GM21825 (cell line): Measurements from ENCODE around the gene RBM14.
"Not testable (repeated sequence)": the region's sequence is repeated elsewhere in the genome, so short reads cannot be mapped to it uniquely, and the experiment has no call there.

Experiments used
- ATAC-seq: cut with Tn5 transposase; IDR thresholded peaks from one replicate; pipeline ENCODE4 v1.9.1; 2021; ENCODE audit warnings: mild to moderate bottlenecking, moderate library complexity; ENCODE audit not compliant: unreplicated experiment

Gene RBM14

DNA sequence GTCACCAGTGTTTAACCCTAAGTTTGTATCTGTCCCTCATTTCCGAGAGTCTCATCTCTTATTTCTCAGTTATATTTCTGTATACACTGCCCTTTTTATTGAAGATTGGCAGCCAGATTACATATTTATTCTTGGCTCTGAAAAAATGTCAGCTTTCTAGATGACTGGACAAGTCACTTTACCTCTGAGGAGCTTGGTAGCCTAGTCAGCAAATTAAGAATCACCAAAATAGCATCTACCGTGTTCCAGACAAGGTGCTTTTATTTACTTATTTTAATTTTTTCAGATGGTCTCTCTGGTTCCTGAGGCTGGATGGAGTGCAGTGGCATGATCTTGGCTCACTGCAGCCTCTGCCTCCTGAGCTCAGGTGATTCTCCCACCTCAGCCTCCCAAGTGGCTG, 16.5 kb downstream of the RBM14 start:
- ATAC-seq, result no peak

DNA sequence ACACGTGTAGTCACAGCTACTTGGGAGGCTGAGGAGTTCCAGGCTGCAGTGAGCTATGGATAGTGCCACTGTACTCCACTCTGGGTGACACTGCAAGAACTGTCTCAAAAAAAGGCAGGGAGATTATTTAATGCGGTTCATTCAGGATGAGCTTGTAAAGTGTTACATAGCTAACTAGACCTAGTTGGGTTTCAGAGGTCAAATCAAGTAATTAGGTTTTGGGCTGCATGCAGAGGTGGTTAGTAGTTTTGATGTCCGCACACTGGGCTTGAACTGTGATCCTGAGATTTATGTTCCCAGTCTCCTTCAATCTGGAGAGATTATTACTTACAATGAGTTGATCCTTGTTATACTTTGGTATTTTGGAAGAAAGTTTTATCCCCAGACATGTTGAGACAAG, 20.0 kb downstream of the RBM14 start:
- no peak for ATAC-seq

DNA sequence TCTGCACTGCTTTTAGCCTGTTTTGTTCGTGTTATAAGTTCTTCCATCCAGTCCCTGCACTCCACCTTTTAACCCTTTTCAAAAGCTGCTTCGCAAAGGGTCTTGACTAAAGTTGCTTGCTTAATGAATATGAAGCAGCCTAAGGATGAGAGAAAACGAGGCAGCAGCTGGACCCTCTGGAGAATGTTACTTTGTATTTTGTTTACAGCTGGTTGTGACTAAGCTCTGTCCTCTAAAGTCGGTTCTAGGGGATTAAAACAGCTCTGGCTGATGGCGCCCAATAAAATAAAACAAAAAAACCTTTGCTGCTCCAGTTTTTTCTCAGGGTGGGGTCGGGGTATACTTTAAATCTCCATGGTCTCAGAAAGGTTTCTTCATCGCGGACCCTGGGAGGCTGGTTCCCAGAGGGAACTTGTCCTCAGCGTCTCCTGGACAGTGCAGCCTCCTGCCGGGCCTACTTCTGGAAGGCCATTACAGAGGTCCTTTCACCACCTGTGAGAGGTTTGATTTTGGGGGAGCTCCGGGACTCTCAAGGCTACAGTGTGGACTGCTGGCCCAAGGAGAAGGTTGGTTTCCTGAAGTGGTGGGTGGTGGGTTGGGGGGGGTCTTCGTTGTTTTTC, 21.2 kb downstream of the RBM14 start:
- ATAC-seq, result no peak

DNA sequence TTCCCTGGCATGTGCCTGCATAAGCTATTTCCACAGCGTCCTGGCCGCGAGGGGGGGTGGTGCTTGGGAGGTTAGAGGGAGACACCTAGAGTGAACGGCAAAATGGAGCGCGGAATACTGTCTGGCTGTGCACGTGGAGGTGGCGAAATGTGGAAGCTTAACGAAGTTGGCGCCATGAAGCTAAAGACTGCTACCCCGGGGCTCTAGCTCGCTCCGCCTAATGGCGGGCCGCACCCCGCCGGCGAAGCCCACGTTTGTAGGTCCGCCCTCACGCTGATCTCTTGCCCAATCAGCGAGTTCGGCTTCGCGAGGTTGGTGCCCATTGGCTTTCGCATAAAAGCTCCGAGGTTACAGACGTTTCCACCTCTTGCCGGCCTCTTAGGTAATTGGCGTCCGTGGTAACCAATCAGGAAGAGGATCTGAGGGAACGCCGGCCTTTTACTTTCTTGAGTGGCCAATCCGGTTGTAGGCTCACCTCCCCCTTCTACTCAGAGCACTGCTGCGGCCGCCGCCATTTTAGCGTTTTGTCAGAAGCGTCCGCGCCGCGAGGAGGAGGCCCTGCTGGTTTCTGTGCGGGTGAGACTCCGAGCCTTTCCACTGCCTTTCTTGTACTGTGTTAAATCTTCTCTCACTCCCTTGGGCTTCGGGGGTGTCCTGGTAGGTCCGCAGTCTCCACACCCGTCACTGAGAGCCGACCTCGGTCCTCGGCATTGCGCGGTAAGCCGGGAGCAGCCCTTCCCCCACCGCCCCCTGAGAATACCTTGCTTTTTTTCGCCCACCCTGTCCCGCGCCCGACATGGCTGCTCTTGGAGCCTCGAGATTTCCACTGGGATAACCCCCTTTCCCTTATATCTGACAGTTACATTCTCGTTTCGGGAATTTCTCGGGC, 22.0 kb downstream of the RBM14 start, which contains the start of gene RBM4:
Gene RBM4, plus strand, starts transcription at position 527 of the 889 bp plus-strand sequence. CDS start 1,009 bp downstream, outside the sequence.
- ATAC-seq, result peak; percentile 91

DNA sequence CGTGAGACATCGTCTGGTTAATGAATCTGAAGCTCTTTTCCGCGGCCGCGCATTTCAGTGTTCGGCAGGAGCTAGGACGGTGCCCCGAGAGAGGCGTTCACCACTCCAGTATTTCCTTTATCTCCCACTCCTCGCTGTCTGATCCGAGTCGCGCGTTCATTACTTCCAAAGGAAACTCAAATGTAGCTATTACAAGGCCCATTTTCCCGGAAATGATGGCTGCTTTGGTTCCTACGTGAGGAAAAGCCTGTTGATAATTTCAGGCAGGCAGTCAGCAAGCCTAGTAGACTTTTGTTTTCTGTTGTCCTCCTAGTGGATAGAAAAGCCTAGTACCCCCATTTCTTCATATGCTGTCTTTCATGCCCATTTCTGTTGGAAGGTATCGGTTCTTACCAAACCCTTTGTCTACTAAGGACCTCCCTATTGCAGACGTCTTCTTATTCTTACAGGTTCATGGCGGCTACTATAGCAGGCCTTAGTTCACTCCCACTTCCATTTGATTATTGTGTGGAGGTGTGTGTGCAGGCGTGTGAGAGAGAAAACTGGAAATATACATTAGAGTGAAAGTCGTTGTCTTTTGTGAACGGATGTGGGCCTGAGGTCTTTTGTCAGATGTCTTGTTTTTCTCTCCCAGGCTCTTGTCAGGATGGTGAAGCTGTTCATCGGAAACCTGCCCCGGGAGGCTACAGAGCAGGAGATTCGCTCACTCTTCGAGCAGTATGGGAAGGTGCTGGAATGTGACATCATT, 22.8 kb downstream of the RBM14 start:
- ATAC-seq, result no peak

DNA sequence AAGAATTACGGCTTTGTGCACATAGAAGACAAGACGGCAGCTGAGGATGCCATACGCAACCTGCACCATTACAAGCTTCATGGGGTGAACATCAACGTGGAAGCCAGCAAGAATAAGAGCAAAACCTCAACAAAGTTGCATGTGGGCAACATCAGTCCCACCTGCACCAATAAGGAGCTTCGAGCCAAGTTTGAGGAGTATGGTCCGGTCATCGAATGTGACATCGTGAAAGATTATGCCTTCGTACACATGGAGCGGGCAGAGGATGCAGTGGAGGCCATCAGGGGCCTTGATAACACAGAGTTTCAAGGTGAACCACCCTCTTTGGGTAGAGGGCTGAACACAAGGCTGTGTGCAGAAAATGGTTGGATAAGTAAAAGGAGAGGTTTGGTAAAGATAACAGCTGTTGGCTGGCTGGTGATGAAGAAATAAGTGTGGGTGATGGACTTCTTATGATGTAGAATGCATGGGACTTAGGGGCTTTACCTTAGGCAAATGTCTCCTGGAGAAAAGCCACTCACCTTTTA, 23.4 kb downstream of the RBM14 start:
- not testable (repeated sequence) for ATAC-seq

DNA sequence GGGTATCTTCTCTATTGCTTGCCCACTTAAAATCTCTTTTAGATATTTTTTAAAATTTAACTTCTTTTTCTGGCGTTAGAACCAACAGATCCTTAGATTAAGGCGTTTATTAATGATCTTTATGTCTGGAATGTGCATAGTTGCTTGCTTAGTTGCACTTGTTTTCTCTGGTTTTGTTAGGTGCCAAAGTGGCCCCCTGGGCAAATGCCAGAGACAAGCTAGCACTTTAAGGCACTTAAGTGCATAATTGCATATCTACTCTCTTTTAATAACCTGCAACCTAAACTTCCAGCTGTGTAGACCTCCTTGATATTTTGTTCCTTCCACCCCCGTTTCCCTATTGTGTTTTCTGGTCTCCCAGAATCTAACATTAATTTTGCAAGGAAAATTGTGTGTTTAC, 25.4 kb downstream of the RBM14 start:
- no peak for ATAC-seq

DNA sequence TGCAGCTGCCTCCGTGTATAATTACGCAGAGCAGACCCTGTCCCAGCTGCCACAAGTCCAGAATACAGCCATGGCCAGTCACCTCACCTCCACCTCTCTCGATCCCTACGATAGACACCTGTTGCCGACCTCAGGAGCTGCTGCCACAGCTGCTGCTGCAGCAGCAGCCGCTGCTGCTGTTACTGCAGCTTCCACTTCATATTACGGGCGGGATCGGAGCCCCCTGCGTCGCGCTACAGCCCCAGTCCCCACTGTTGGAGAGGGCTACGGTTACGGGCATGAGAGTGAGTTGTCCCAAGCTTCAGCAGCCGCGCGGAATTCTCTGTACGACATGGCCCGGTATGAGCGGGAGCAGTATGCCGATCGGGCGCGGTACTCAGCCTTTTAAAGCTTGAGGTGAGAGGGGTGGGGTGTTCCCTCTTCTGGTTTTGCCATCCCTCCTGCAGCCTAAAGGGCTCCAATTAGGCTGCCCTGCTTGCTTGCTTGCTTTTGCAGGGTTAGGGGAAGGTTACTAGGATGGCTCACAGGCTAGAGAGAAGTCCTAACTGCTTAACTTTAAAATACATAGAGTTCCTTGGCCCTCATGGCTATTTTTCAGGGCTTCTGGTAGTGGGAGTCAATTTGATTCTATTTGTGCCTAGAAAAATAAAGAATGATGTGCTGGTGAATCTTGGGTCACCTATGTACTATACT, 27.5 kb downstream of the RBM14 start:
- ATAC-seq, result no peak

DNA sequence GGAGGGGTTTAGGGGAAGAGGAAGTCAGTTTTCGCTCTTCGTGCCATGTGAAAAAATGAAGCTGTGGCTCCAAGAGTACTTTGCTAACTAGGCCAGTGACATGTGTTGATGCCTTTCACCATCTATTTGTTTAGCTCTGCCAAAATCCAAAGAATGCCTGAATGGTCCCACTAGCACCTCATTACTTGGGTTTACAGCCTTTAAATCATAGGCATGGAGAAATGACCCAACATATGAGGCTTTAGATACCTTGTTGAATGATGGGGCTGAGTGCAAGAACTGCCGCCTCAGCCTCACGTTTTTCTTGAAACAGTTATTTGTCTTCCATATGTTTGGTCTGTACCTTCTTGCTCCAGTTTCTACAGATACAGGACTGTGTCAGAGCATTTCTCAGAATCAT, 30.4 kb downstream of the RBM14 start:
- ATAC-seq, result no peak

DNA sequence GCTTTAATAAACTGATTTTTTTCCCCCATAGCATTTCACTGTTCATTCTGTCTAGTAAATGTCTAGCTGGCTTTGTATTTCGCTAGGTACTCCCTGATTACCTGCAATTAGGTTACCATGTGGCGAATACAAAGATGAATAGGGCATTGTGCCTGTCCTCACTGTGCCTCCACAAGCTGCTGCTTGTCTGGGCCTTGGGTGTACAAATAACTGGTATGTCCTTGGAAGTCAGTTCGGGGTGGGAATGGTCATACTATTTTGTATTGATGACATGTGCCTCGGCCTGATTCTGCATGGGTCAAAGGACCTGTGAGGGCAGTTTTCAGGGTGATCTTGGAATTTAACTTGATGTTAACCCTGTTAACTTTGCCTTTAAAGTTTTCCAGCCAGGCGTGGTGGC, 33.5 kb downstream of the RBM14 start:
- ATAC-seq, result no peak

DNA sequence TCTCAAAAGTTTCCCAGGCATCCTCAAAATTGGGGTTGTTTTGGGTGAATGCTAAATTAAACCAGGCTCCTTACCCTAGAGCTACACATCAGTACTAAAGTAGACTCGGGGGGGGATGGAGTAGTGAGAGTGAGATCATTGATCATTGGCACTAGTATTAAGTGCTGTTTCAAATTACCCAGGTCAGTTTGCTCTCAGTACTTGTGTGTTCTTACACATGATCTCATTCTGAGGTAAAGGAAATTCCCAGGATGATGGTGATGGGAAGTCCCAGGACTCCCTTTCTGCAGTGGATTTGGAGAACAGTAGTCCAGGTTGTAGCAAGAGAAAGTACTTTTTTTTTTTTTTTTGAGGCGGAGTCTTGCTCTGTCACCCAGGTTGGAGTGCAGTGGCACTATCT, 34.6 kb downstream of the RBM14 start:
- ATAC-seq, result no peak

DNA sequence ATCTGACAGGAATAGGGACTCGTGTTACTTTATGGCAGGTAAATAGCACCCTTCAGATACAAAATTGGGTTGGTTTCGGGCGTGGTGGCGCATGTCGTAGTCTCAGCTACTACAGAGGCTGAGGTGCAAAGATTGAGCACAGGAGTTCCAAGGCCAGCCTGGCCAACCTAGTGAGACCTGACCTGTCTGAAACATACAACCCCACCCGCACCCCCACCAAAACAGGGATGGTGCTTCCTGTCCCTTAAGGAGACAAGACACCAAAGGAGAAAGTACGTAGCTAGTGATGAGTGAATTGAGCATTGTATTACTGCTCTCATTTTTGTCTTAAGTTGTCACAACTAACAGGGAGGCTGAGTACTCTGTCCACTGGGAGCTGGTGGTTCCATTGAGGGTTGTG, 36.2 kb downstream of the RBM14 start:
- no peak for ATAC-seq

DNA sequence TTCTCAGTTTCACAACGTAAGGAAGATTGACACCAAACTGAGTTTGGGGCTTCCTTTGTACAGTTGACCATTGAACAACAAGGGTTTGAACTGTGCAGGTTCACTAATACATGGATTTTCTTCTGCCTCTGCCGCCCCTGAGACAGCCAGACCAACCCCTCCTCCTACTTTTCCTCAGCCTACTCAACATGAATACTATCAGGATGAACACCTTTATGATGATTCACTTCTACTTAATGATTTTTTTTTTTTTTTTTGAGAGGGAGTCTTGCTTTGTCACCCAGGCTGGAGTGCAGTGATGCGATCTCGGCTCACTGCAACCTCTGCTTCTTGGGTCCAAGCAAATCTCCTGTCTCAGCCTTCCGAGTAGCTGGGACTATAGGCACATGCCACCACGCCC, 36.7 kb downstream of the RBM14 start:
- no peak for ATAC-seq

DNA sequence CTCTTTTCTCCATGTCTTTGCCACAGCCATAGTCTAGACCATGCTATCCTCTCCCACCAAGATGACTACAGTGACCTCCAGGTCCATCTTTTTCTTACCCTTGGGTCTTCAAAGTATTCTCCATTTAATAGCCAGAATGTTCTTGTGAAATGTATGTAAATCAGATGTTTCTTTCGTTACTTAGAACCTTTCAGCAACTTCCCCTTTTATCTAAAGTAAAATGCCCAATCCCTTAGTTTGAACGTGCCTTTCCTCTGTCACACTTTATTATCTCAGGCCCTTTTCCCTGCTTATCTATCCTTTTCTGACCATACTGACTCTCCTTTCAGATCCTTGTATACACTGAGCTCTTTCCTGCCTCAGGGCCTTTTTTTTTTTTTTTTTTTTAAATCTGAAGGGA, 43.3 kb downstream of the RBM14 start:
- no peak for ATAC-seq

DNA sequence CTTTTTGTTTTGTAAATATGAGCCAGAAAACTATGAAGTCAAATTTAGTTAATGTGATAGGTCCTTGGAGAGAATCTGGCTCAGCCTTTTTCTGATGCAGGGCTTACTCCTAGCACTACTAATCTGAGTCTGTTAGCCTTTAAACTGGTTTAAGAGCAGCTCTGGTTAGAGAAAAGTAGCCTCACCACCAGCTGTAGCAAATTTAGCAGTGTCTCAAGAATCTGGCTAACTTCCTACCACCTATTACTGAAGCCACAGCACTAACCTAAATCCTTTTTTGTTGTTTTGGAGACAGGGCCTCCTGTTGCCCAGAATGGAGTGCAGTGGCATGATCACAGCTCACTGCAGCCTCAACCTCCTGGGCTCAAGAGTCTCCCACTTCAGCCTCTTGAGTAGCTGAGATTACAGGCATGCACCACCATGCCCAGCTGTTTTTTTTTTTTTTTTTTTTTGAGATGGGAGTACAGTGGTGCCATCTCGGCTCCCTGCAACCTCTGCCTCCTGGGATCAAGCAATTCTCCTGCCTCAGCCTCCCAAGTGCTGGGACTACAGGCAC, 47.4 kb downstream of the RBM14 start:
- ATAC-seq, result no peak

DNA sequence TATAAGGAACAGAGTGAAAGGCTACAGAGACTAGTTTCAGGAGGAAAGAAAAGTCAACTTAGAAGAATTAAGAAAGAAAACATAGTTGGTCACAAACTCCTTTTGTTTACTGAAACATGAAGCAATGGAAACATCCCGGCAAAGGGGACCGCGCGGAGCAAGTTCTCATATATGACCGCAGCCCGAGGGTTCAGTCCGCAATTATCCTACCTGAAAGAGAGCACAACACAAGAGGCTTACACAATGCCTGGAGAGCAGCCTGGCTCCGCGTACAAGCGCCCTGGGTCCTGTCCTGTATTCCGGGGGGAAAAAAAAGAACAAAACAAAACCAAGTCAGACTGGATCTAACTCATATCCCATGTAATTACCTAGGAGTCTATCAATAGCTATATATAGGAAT, 48.9 kb downstream of the RBM14 start:
- ATAC-seq, result no peak

DNA sequence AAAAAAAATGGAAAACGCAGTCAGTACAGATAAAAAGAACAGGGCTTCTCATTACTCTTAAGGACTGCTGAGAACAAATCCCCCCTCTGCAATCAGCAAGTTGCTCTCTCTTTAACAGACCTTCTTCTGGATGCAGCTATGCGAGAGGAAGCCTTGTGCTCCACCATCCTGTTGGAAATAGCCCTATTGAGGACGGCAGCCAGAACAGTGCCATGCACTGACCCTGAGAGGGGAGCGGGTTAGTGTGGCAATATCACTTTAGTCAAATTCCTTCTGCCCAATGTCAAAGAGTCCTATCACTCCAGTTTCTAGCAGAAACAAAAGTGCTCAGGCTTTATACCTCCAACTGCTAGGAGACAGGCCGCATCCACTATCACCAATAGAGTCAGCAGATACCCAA, 54.4 kb downstream of the RBM14 start:
- ATAC-seq, result no peak

DNA sequence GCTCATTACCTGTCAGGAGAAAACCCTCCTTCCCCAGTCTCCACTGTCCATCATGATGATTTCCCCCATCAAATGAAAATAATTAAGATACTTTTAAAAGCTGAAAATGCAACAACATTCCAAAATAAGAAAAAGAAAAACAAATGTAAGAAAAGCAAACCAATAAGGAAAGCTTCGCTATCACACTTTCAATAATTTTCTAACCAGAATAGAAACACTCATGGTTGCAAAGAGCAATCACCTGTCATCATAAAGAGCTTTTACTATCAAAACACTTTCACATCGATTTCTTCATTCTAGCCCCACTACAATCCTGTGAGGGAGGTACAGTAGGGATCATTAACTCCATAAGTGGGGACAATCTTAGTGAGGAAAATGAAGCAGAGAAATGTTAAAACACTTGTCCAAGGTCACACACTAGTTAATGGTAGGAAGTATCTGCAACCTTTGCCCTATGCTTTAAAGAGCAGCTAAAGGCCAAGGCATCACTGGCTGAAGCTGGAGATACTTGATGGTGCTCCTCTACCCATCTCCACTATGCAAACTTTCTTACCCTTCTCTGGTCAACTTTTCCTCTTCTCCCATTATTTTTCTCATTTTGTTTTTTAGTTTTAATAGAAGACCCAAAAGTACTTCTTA, 58.7 kb downstream of the RBM14 start:
- no peak for ATAC-seq

DNA sequence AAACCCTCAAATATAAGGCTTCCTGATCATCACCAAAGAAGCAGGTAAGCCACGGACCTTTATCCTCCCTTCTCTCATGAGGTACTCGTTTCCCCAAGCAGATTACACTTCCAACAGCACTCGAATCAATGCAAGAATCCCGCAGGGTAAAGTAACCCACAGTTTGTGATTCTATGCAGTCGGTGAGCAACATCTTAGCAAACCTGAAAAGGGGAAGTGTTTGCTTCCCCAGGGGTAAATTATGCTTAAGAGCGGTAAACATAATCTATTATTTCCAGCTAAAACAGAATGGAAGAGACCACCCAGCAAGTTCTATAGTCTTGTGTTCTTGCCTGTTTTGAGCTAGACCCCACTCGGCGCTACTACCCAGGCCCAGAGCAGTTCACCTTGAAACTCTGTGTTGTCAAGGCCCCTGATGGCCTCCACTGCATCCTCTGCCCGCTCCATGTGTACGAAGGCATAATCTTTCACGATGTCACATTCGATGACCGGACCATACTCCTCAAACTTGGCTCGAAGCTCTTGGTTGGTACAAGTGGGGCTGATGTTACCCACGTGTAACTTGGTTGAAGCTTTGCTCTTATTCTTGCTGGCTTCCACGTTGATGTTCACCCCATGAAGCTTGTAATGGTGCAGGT, 60.0 kb downstream of the RBM14 start:
- no peak for ATAC-seq
